ENCODE data around the gene CWC27.

Gene CWC27

GRCh38 chr5:64765804-64766504 is 2.8 kb upstream of the CWC27 start:
- no peak overlapping the region for H3K4me3 ChIP-seq (ENCODE audit: low read depth, low read length)
- TF ChIP-seq, protein P1, sequence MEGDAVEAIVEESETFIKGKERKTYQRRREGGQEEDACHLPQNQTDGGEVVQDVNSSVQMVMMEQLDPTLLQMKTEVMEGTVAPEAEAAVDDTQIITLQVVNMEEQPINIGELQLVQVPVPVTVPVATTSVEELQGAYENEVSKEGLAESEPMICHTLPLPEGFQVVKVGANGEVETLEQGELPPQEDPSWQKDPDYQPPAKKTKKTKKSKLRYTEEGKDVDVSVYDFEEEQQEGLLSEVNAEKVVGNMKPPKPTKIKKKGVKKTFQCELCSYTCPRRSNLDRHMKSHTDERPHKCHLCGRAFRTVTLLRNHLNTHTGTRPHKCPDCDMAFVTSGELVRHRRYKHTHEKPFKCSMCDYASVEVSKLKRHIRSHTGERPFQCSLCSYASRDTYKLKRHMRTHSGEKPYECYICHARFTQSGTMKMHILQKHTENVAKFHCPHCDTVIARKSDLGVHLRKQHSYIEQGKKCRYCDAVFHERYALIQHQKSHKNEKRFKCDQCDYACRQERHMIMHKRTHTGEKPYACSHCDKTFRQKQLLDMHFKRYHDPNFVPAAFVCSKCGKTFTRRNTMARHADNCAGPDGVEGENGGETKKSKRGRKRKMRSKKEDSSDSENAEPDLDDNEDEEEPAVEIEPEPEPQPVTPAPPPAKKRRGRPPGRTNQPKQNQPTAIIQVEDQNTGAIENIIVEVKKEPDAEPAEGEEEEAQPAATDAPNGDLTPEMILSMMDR (IDR thresholded peaks at IDR 0.05; ENCODE audit: low read depth, low read length, missing control alignments) = no peak
- DNase-seq (ENCODE audit: low read depth) = no peak

DNA sequence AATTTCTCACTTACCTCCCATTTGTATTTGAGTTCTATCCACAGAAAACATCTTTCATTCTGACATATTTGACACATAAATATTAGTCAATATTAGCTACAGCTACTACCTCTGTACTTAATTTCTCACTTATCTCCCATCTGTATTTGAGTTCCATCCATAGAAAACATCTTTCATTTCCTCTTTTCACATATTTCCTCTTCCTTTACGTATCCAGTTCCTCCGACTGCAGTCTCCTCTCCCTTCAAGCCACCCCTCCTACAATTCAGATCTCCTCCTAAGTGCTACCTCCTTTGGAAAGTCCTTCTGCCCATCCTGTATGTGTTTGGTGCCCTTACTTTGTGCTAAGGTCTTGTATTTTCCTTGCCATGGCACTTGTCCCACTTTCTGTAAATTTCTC is 1.8 kb upstream of the CWC27 start:
- peak overlapping the region; percentile 100 for H3K4me3 ChIP-seq (ENCODE audit: low read depth, low read length)

DNA sequence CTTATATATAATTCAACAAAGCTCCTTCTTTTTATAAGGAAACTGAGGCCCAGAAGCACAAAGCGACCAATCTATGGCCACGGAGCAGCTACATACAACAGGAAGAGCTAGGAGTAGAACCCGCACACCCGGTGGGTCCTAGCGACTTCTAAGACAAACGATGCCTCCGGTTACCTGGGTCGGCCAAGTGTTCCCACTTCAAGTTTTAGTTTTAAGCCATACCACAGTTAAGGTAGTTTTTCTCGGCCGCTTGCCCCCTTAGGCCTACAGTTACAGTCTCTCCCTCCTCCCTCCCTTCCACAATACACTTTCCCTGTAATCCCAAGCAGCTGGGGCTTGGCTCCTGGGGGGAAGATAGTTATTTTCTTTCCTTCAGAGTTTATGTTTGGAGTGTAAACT is 772 bp upstream of the CWC27 start:
- TF ChIP-seq, protein P1 (IDR thresholded peaks at IDR 0.05; ENCODE audit: low read depth, low read length, missing control alignments) = no peak
- peak overlapping the region; percentile 100 for H3K4me3 ChIP-seq (ENCODE audit: low read depth, low read length)
- DNase-seq (ENCODE audit: low read depth) = no peak

More for the DNA sequence above, 1.8 kb upstream of the CWC27 start:
- TF ChIP-seq, protein P1 (IDR thresholded peaks at IDR 0.05; ENCODE audit: low read depth, low read length, missing control alignments) = no peak
- no peak for DNase-seq (ENCODE audit: low read depth)

DNA sequence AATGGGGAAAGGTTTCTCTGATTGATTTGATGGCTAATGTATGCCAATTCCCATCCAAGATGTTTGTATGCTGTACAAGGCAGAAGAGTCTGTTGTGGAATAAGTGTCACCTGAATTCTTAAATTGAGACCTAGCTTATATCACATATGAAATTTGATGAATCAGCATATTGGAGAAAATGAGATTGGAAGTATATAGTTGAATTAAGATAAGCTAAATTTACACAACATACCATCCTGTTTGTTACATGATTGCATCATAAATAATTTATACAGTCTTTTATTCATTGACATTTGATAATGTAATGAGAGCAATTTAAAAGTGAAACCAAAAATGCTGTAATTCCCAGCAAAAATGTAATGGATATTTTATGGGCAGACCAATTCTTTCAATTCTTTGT is 1.1 kb downstream of the CWC27 start:
- DNase-seq (ENCODE audit: low read depth) = no peak
- TF ChIP-seq, protein P1 (IDR thresholded peaks at IDR 0.05; ENCODE audit: low read depth, low read length, missing control alignments) = no peak
- H3K4me3 ChIP-seq (ENCODE audit: low read depth, low read length) = peak overlapping the region; percentile 100

- no peak overlapping the region for H3K4me3 ChIP-seq (ENCODE audit: low read depth, low read length)
- no peak for DNase-seq (ENCODE audit: low read depth)
- TF ChIP-seq, protein P1 (IDR thresholded peaks at IDR 0.05; ENCODE audit: low read depth, low read length, missing control alignments) = no peak
These were observed 3.0 kb downstream of the CWC27 start for GRCh38 chr5:64771736-64772135.

- H3K4me3 ChIP-seq (ENCODE audit: low read depth, low read length) = no peak overlapping the region
- DNase-seq (ENCODE audit: low read depth) = peak; percentile 53
- TF ChIP-seq, protein P1 (IDR thresholded peaks at IDR 0.05; ENCODE audit: low read depth, low read length, missing control alignments) = no peak
These were observed 4.8 kb downstream of the CWC27 start for GRCh38 chr5:64773533-64773932.

- TF ChIP-seq, protein P1 (IDR thresholded peaks at IDR 0.05; ENCODE audit: low read depth, low read length, missing control alignments) = no peak
- DNase-seq (ENCODE audit: low read depth) = no peak
These were observed 6.6 kb downstream of the CWC27 start for GRCh38 chr5:64775291-64775690.

More at GRCh38 chr5:64775291-64775690, 6.6 kb downstream of the CWC27 start:
- no peak overlapping the region for H3K4me3 ChIP-seq (ENCODE audit: low read depth, low read length)

Data from GM12864 (cell line).